ENCODE measurements around the gene GSTO2.
"Not testable (repeated sequence)": the region's sequence is repeated elsewhere in the genome, so short reads cannot be mapped to it uniquely, and the experiment has no call there.

The GSTO2 gene

DNA sequence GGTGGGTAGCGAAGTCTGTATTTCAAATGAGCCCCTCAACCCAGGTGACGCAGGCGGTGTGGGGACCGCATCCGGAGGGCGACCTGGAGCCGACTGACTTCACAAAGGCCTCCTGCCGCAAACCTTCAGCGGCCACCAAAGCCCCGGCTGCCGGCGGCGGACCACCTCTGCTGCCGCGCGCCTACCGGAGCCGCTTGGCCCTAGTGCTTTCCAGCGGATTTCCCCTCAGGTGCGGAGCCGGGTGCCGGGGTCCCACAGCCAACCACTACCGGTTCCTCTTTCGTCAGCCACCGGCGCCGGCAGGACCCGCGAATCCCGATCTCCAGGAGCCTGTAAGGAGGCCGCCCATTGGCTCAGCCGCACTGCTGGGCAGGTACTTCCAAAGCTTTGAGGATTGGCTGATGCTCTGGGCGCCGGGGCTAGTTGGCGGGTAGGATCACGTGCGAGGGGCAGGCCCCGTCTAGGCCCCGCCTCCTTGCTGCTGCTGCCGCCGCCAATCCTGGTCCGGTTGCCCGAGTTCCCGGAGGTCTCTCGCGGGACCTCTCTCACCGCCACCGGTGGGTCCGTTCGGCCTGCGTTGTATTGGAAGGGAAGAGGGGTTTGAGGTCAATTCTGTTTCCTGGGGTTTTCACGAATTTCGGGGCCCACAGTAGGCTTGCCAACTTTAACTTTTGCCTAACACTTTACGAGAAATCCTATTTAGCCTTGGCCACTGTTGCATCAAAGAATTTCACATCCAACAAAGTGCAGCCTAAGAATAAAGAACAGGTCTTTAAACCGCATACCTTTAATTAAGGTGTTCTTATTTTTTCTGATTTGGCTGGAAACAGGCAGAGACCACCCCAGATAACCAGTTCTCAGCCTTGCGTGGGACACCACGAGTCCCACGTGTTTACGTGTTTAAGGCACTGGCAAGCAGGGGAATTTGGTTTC lies at the start of gene GSTO2:
Gene GSTO2 (plus strand): TSS at position 472 of the 933 bp plus-strand sequence. CDS start 5,732 bp downstream, outside the sequence.
- DNase-seq (ENCODE audit: low spot score) = peak; percentile 99

- DNase-seq (ENCODE audit: low spot score) = no peak
These were observed 48.5 kb upstream of the GSTO2 start for GRCh38 chr10:104220522-104220921.

GRCh38 chr10:104223304-104223703 lies 45.7 kb upstream of the GSTO2 start:
- no peak for DNase-seq (ENCODE audit: low spot score)

DNA sequence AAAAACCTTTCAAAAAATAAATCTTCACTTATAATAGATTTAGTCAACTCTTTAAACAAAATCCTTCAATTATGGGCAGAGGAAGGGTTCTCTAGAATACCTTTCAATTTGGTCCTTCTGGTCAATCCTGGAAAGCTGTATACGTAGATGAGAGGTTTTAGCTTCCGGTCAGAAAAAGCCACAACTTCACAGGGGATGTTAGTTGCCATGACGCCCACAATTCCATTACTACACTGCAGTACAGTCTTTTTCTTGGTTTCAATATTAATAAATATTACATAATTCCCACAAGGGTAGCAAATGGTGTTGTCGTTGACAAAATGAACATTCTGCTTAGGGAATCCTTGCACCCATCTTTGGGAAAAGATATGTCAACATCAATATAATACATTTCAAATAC lies 38.5 kb upstream of the GSTO2 start:
- no peak for DNase-seq (ENCODE audit: low spot score)

- DNase-seq (ENCODE audit: low spot score) = peak; percentile 94
These were observed 37.0 kb upstream of the GSTO2 start, which contains the start of gene CFAP43 for GRCh38 chr10:104231784-104232612. Gene CFAP43 (minus strand): TSS chr10:104232364. CDS start chr10:104232246, 118 bp downstream.

DNA sequence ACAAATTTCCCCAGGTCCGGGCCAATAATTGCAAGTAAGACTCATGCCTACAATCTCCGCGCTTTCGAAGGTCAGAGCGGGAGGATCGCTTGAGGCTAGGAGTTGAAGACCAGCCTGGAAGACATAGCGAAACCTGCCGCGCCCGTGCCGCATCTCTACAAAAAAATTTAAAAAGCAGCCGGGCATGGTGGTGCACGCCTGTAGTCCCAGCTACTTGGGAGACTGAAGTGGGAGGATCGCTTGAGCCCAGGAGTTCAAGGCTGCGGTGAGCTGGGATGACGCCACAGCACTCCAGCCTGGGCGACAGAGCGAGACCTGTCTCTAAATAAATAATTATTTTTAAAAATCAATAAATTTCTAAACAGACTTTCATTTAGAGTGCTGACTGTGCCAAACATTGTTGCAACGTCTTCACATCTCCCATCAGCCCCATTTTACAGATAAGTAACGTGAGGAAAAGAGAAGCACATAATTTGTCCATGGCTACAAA lies 36.3 kb upstream of the GSTO2 start:
- DNase-seq (ENCODE audit: low spot score) = no peak

DNA sequence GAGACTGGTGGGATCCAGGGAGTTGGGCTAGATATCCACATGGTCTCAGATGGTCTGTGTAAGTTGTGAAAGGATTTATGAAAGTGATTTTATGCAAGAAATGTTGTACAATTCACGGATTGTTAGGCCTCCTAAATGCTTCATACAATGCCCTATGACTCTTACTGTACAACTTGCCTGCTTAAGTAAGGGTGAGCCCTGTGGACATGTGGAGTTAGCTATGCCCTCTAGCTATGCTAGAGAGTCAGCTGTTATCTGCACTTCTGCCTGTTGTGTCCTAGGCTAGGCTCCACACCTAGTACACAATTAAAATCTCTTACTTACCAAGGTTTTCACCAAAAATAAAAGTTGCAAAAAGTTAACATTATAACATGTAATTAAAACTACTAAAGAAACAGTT lies 35.2 kb upstream of the GSTO2 start:
- DNase-seq (ENCODE audit: low spot score) = no peak

DNA sequence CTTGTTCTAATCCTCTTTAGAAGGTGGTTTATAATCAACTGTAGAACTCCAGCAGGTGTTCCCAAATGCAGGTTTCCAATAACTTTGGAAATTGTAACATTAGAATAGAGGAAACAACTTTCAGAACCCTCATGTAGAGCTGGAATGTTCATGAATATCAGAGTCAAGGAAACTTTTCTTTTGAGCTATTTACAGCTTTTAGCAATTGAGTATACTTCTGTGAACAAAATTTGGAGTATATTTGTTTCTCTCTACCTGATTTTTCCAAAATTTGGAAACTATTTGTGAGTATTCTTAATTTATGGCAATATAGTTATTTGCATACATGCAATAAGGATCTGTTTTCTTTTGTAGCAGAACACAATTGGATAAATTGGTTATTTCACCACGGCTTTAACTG lies 34.0 kb upstream of the GSTO2 start:
- no peak for DNase-seq (ENCODE audit: low spot score)

GRCh38 chr10:104235801-104236200 lies 33.2 kb upstream of the GSTO2 start:
- no peak for DNase-seq (ENCODE audit: low spot score)

DNA sequence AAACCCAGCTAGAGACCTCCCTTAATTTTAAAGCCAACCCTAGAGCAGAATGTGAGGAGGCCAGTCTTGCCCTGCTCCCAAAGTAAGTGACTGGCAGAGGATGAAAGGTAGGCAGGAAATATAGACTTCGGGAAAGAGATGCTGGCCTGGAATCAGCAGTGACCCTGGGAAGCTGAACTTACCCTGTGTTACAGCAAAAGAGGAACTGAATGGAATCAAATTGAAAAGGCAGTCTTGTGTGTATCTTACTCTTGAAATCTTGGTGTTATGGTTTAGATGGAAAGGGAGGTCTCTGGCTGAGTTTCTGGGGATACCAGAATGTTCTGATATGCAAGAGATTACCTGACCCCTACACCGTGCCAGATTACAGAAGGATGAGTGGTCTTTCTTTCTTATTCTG lies 28.9 kb upstream of the GSTO2 start:
- DNase-seq (ENCODE audit: low spot score) = no peak

DNA sequence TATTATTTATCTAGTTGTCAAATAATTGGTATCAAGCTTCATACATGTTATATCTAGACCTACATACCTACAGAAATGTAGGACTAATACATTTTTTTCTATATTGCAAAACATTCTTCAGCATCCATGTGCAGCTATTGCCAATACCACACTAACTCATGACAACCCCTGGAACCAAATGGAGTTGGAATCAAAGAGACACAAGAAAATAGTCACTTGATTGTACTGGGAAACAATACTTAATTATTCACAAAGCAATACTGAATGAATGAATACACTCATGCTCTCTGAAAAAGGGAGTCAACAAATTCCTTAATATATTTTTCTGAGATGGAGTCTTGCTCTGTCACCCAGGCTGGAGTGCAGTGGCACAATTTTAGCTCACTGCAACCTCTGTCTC lies 26.4 kb upstream of the GSTO2 start:
- peak; percentile 81 for DNase-seq (ENCODE audit: low spot score)

DNA sequence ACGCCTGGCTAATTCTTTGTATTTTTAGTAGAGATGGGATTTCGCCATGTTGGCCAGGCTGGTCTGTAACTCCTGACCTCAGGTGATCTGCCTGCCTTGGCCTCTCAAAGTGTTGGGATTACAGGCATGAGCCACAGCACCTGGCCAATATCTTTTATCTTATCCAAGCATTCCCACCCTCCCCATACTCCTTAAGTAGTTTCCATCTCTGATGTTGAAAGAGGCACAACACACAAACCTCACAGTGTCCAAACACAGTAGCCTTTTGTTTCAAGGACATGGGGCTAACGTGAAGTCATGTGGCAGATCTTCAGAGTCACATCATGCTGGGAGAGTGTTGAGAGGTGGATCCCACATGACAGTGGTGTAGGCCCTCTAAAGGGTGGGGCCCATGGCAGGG lies 26.0 kb upstream of the GSTO2 start:
- peak; percentile 66 for DNase-seq (ENCODE audit: low spot score)

GRCh38 chr10:104243512-104243911 lies 25.5 kb upstream of the GSTO2 start:
- DNase-seq (ENCODE audit: low spot score) = no peak

GRCh38 chr10:104245066-104245632 lies 23.8 kb upstream of the GSTO2 start:
- no peak for DNase-seq (ENCODE audit: low spot score)

DNA sequence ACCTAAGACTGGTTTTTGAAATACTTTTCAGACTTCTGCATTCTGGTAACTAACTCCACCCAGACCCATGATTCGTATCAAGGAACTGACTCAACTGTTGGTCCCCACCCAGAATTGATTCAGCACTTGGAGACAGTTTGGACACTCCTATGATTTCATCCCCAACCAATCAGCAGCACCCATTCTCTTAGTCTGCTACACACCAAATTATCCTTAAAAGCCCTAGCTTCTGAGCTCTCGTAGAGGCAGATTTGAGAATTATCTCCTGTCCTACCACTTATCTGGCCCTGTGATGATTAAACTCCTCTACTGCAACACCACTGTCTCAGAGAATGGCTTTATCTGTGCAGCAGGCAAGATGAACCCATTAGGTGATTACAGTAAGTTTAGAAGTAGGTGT lies 22.0 kb upstream of the GSTO2 start:
- DNase-seq (ENCODE audit: low spot score) = no peak

DNA sequence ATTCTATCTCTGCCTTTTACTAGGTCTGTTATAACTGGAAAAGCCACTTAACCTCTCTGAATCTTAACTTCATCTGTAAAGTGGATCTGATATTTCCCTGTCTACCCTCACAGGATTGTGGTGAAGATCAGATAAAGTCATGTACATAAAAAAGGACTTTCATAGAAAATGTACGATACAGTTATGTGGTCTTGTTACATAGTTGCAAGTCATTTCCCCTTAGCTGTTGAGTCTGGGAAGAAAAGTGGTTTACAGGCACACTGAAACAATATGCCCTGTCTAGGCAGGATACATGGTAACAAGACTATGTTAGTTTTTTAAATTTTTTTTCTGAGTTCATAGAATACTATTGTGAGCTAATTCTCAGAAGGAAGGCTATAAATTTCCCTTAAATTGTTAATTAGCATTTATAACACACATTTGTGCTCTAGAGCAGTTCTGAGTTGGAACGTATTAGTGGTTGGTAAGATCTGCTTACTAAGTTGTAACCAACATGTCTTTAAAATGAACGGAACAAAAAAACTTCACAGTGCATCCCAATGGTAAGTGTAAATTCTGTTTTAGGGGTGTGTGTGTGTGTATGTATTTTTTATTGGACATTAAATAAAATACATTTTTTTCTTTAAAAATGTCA lies 21.4 kb upstream of the GSTO2 start:
- no peak for DNase-seq (ENCODE audit: low spot score)

- not testable (repeated sequence) for DNase-seq (ENCODE audit: low spot score)
These were observed 20.1 kb upstream of the GSTO2 start for GRCh38 chr10:104248931-104249330.

DNA sequence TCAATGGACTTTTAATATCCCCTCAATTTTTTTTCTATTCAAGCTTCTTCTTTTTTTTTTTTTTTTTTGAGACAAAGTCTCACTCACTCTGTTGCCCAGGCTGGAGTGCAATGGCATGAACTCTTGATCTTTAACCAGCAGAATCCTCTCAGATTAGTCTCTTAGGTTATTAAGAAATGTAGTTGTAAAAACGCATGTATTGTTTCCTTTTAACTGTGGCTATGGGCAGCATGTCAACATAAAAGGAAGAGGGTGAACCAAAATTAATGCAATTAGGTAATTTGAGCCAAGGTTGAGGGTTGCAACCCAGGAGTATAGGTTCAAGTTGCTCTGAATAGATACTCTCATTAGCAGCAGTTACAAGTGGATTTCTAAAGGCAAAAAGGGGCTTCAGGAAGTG lies 18.6 kb upstream of the GSTO2 start:
- DNase-seq (ENCODE audit: low spot score) = no peak

GRCh38 chr10:104251443-104251842 lies 17.5 kb upstream of the GSTO2 start:
- DNase-seq (ENCODE audit: low spot score) = no peak

GRCh38 chr10:104252368-104252767 lies 16.6 kb upstream of the GSTO2 start:
- DNase-seq (ENCODE audit: low spot score) = no peak

- DNase-seq (ENCODE audit: low spot score) = no peak
These were observed 15.9 kb upstream of the GSTO2 start for GRCh38 chr10:104253106-104253505.
